ENCODE results near the gene KCTD19. TPM values are rescaled to one million over a fixed set of nuclear protein-coding genes. Genes with fewer than 3 reads are reported as not detected.
"Not testable (repeated sequence)": the region's sequence is repeated elsewhere in the genome, so short reads cannot be mapped to it uniquely, and the experiment has no call there.

Gene KCTD19
- total RNA-seq, 2 donors from 2014 or later: 7.0 TPM; not detected in 1

GRCh38 chr16:67361038-67361437, 34.5 kb upstream of the KCTD19 start:
- H3K4me1 ChIP-seq (replicated peaks): no peaks in the 10 kb centered on the region
- intact Hi-C loops (cut with DNase I): no loop called here
- no peaks in the 10 kb centered on the region for H3K9me3 ChIP-seq
- H3K4me3 ChIP-seq: no peak overlapping the region
- no peak for TF ChIP-seq POLR2A (IDR thresholded peaks at IDR 0.05)
- TF ChIP-seq POLR2AphosphoS5 (IDR thresholded peaks at IDR 0.05): no peak
- no peak for TF ChIP-seq CTCF (IDR thresholded peaks at IDR 0.05)
- H3K27me3 ChIP-seq (replicated peaks; ENCODE audit: insufficient read depth): no peaks in the 10 kb centered on the region
- 94% methylated on average over 3 of the region's 3 CpGs for WGBS
- no peaks in the 10 kb centered on the region for H3K36me3 ChIP-seq
- no peak overlapping the region for H3K27ac ChIP-seq
- DNase-seq (ENCODE audit: low spot score): no peak

- H3K9me3 ChIP-seq; DNase-seq (ENCODE audit: low spot score); H3K36me3 ChIP-seq; H3K27me3 ChIP-seq (replicated peaks; ENCODE audit: insufficient read depth); H3K4me1 ChIP-seq (replicated peaks); H3K4me3 ChIP-seq; intact Hi-C loops (cut with DNase I); H3K27ac ChIP-seq: not testable (repeated sequence)
- 97% methylated on average over 8 of the region's 8 CpGs for WGBS
These were observed 33.2 kb upstream of the KCTD19 start for GRCh38 chr16:67359540-67360269.

GRCh38 chr16:67357561-67357960, 31.0 kb upstream of the KCTD19 start:
- H3K36me3 ChIP-seq: no peaks in the 10 kb centered on the region
- no peak overlapping the region for H3K4me3 ChIP-seq
- WGBS: 55% methylated on average over 4 of the region's 4 CpGs
- DNase-seq (ENCODE audit: low spot score): no peak
- H3K9me3 ChIP-seq: no peaks in the 10 kb centered on the region
- H3K27me3 ChIP-seq (replicated peaks; ENCODE audit: insufficient read depth): no peaks in the 10 kb centered on the region
- intact Hi-C loops (cut with DNase I): no loop called here
- no peak for TF ChIP-seq POLR2A (IDR thresholded peaks at IDR 0.05)
- no peak for TF ChIP-seq CTCF (IDR thresholded peaks at IDR 0.05)
- no peaks in the 10 kb centered on the region for H3K4me1 ChIP-seq (replicated peaks)
- no peak overlapping the region for H3K27ac ChIP-seq

- TF ChIP-seq CTCF (IDR thresholded peaks at IDR 0.05) (no peak), POLR2AphosphoS5 (IDR thresholded peaks at IDR 0.05) (no peak), POLR2A (IDR thresholded peaks at IDR 0.05) (no peak)
- H3K36me3 ChIP-seq: no peaks in the 10 kb centered on the region
- no peaks in the 10 kb centered on the region for H3K27me3 ChIP-seq (replicated peaks; ENCODE audit: insufficient read depth)
- no peak overlapping the region for H3K27ac ChIP-seq
- 80% methylated on average over 3 of the region's 3 CpGs for WGBS
- H3K4me1 ChIP-seq (replicated peaks): no peaks in the 10 kb centered on the region
- no peak for DNase-seq (ENCODE audit: low spot score)
- H3K9me3 ChIP-seq: no peaks in the 10 kb centered on the region
- H3K4me3 ChIP-seq: no peak overlapping the region
- intact Hi-C loops (cut with DNase I): no loop called here
These were observed 29.9 kb upstream of the KCTD19 start for GRCh38 chr16:67356396-67356795.

GRCh38 chr16:67352463-67352862, 25.9 kb upstream of the KCTD19 start:
- DNase-seq (ENCODE audit: low spot score); H3K4me3 ChIP-seq; H3K4me1 ChIP-seq (replicated peaks); intact Hi-C loops (cut with DNase I); H3K36me3 ChIP-seq; H3K27me3 ChIP-seq (replicated peaks; ENCODE audit: insufficient read depth); H3K27ac ChIP-seq; H3K9me3 ChIP-seq: not testable (repeated sequence)
- 97% methylated on average over 3 of the region's 3 CpGs for WGBS

- Histone ChIP-seq H3K27me3 (replicated peaks; ENCODE audit: insufficient read depth) (no peaks in the 10 kb centered on the region), H3K27ac (no peak overlapping the region), H3K36me3 (no peaks in the 10 kb centered on the region), H3K4me3 (no peak overlapping the region), H3K4me1 (replicated peaks) (no peaks in the 10 kb centered on the region), H3K9me3 (no peaks in the 10 kb centered on the region)
- intact Hi-C loops (cut with DNase I): no loop called here
- DNase-seq (ENCODE audit: low spot score): no peak
- 96% methylated on average over 1 of the region's 1 CpG for WGBS
- TF ChIP-seq CTCF (IDR thresholded peaks at IDR 0.05): no peak
- no peak for TF ChIP-seq POLR2A (IDR thresholded peaks at IDR 0.05)
- TF ChIP-seq POLR2AphosphoS5 (IDR thresholded peaks at IDR 0.05): no peak
These were observed 23.8 kb upstream of the KCTD19 start for GRCh38 chr16:67350324-67350723.

All from prostate gland (tissue), 2 donors.